DOHH2 (cell line): ENCODE measurements around the gene ZCCHC17.

ENCODE experiments used
- H3F3A ChIP-seq: fragments of 200-600 bp; sonication (generic), shearing (Covaris generic); 2 replicates; pipeline ENCODE4 v1.6.0; 2016; ENCODE audit warnings: antibody characterized with exemption, mild to moderate bottlenecking; ENCODE audit not compliant: control insufficient read depth, insufficient read depth
- H3K27ac ChIP-seq: fragments of 200-600 bp; sonication (generic); 2 replicates; pipeline ENCODE4 v1.5.1; 2014; ENCODE audit warnings: low read depth, mild to moderate bottlenecking, low read length, moderate library complexity
- H3K27me3 ChIP-seq: fragments of 200-600 bp; sonication (generic); 2 replicates; pipeline ENCODE4 v1.6.1; 2014; ENCODE audit warnings: mild to moderate bottlenecking, low read length, mixed read lengths; ENCODE audit not compliant: control insufficient read depth
- H3K36me3 ChIP-seq: fragments of 200-600 bp; sonication (generic); 2 replicates; pipeline ENCODE4 v1.6.1; 2014; ENCODE audit warnings: mild to moderate bottlenecking, low read length, moderate library complexity, mixed read lengths; ENCODE audit not compliant: control insufficient read depth
- H3K4me1 ChIP-seq: fragments of 200-600 bp; sonication (generic); 2 replicates; pipeline ENCODE4 v1.6.1; 2014; ENCODE audit warnings: mild to moderate bottlenecking, low read length, mixed read lengths; ENCODE audit not compliant: control insufficient read depth
- H3K4me2 ChIP-seq: fragments of 200-600 bp; sonication (generic); 2 replicates; pipeline ENCODE4 v1.6.0; 2014; ENCODE audit warnings: mild to moderate bottlenecking, low read length, moderate library complexity
- H3K4me3 ChIP-seq: fragments of 200-600 bp; sonication (generic); 2 replicates; pipeline ENCODE4 v1.5.1; 2014; ENCODE audit warnings: mild to moderate bottlenecking, low read length, mixed read lengths
- H3K79me2 ChIP-seq: fragments of 200-600 bp; sonication (generic); 2 replicates; pipeline ENCODE4 v1.6.1; 2014; ENCODE audit warnings: mild to moderate bottlenecking, low read length, mixed read lengths; ENCODE audit not compliant: control insufficient read depth
- H3K9me2 ChIP-seq: fragments of 200-600 bp; sonication (generic); replicated peaks from 2 replicates; pipeline ENCODE4 v1.6.1; 2014; ENCODE audit warnings: mild to moderate bottlenecking, low read length, mixed read lengths; ENCODE audit not compliant: control insufficient read depth
- H3K9me3 ChIP-seq: fragments of 200-600 bp; sonication (generic); 2 replicates; pipeline ENCODE4 v1.6.1; 2014; ENCODE audit warnings: antibody characterized with exemption, low read length, mixed read lengths; ENCODE audit not compliant: control insufficient read depth, insufficient read depth
- H4K20me1 ChIP-seq: fragments of 200-600 bp; sonication (generic); 2 replicates; pipeline ENCODE4 v1.6.0; 2014; ENCODE audit warnings: low read depth, mild to moderate bottlenecking, antibody characterized with exemption, low read length, moderate library complexity; ENCODE audit not compliant: control insufficient read depth, insufficient read depth
- EZH2phosphoT487 ChIP-seq: fragments of 200-600 bp; sonication (generic); IDR thresholded peaks from 2 replicates; pipeline ENCODE4 v1.6.1; 2017; ENCODE audit warnings: borderline replicate concordance, mild to moderate bottlenecking, antibody characterized with exemption, low read length, moderate library complexity, mixed read lengths
- TF ChIP-seq, protein P1 (sequence below): fragments of 200-600 bp; sonication (generic); IDR thresholded peaks from one replicate; pipeline ENCODE4 v1.5.1; 2014; ENCODE audit warnings: antibody characterized with exemption, mild to moderate bottlenecking, low read depth, low read length; ENCODE audit not compliant: poor library complexity, severe bottlenecking

ZCCHC17 gene

DNA sequence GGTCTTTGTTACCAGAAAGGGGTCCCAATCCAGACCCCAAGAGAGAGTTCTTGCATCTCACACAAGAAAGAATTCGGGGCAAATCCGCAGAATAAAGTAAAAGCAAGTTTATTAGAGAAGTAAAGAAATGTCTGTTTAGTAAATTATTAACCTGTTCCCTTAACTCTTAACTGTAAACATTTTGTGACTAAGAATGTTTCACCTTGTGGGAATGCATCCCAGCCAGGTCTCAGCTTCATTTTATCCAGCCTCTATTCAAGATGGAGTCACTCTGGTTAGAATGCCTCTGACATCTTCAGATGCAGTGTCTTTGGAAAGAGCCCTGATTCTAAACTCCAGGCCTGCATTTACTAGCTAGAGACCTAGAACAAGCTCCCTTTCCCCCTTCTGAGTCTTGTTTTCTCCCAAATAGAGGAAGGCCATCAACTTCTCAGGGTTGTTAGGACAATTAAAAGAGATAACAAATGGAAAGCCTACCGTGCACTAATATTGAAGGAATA, 80.6 kb downstream of the ZCCHC17 start:
- Histone ChIP-seq H3K4me2 (no peak overlapping the region), H3K79me2 (no peaks in the 10 kb centered on the region), H3K4me1 (peaks cover 4% of the 10 kb centered on the region; the same call in 1 of the 2 replicates), H3K27me3 (peaks cover 19% of the 10 kb centered on the region), H3K27ac (no peak overlapping the region), H3F3A (no peaks in the 10 kb centered on the region), H3K9me3 (no peaks in the 10 kb centered on the region), H4K20me1 (no peaks in the 10 kb centered on the region), H3K36me3 (no peaks in the 10 kb centered on the region), H3K9me2 (no peaks in the 10 kb centered on the region), H3K4me3 (no peak overlapping the region)
- TF ChIP-seq, protein P1, sequence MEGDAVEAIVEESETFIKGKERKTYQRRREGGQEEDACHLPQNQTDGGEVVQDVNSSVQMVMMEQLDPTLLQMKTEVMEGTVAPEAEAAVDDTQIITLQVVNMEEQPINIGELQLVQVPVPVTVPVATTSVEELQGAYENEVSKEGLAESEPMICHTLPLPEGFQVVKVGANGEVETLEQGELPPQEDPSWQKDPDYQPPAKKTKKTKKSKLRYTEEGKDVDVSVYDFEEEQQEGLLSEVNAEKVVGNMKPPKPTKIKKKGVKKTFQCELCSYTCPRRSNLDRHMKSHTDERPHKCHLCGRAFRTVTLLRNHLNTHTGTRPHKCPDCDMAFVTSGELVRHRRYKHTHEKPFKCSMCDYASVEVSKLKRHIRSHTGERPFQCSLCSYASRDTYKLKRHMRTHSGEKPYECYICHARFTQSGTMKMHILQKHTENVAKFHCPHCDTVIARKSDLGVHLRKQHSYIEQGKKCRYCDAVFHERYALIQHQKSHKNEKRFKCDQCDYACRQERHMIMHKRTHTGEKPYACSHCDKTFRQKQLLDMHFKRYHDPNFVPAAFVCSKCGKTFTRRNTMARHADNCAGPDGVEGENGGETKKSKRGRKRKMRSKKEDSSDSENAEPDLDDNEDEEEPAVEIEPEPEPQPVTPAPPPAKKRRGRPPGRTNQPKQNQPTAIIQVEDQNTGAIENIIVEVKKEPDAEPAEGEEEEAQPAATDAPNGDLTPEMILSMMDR, result no peak
- TF ChIP-seq EZH2phosphoT487, result no peak

DNA sequence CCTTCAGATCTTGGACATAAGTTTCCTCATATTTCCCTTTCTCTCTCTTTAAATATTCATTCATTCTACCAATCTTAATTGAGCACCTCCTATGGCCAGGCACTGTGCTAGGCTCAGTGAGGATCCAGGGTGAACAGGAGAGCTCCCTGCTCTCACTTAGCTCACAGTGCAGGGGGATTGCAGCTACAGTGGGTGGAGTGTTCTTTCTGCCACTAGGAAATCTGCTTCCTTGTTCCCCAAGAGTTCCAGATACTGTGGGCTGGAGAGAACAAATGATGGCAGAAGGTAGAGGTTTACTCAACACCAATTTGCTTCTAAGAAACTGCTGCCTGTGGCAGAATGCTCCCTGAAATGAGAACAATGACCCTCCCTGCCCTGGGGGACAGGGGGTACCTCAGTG, 81.2 kb downstream of the ZCCHC17 start:
- Histone ChIP-seq H3K4me3 (no peak overlapping the region), H3K4me2 (no peak overlapping the region), H3K27me3 (peaks cover 19% of the 10 kb centered on the region), H3K36me3 (no peaks in the 10 kb centered on the region), H3K27ac (no peak overlapping the region), H3K79me2 (no peaks in the 10 kb centered on the region), H3F3A (no peaks in the 10 kb centered on the region), H3K9me3 (no peaks in the 10 kb centered on the region), H3K4me1 (peaks cover 3% of the 10 kb centered on the region; the same call in 1 of the 2 replicates), H3K9me2 (no peaks in the 10 kb centered on the region), H4K20me1 (no peaks in the 10 kb centered on the region)
- TF ChIP-seq, protein P1, result no peak
- TF ChIP-seq EZH2phosphoT487, result no peak

DNA sequence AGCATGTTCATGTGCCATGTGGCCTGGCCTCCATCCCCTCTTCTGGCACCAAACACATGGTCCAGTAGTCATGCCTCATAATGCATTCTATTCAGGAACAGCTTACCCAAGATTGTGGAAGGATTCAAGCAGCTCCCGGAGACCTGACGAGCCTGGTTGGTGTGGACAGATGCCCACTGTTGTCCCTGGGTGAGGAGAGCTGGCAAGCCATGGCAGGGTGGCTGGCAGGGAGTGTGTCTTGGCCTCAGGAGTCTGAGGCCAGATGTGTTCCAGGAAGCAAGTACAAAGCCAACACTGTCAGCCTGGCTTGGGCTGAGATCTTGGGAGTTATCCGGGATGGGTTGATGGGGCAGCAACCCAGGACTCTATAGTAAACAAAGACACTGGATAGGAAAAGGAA, 83.3 kb downstream of the ZCCHC17 start:
- no peaks in the 10 kb centered on the region for H3K4me1 ChIP-seq
- TF ChIP-seq EZH2phosphoT487, result no peak
- TF ChIP-seq, protein P1, result no peak
- H3K27ac ChIP-seq, result no peak overlapping the region
- no peaks in the 10 kb centered on the region for H3K9me2 ChIP-seq
- H3K27me3 ChIP-seq, result peaks cover 17% of the 10 kb centered on the region
- H3K36me3 ChIP-seq, result no peaks in the 10 kb centered on the region
- no peaks in the 10 kb centered on the region for H3K79me2 ChIP-seq
- H4K20me1 ChIP-seq, result no peaks in the 10 kb centered on the region
- H3K4me3 ChIP-seq, result no peak overlapping the region
- H3K4me2 ChIP-seq, result no peak overlapping the region
- H3F3A ChIP-seq, result no peaks in the 10 kb centered on the region
- H3K9me3 ChIP-seq, result no peaks in the 10 kb centered on the region
